ENCODE measurements around the gene CMYA5.

Gene CMYA5

DNA sequence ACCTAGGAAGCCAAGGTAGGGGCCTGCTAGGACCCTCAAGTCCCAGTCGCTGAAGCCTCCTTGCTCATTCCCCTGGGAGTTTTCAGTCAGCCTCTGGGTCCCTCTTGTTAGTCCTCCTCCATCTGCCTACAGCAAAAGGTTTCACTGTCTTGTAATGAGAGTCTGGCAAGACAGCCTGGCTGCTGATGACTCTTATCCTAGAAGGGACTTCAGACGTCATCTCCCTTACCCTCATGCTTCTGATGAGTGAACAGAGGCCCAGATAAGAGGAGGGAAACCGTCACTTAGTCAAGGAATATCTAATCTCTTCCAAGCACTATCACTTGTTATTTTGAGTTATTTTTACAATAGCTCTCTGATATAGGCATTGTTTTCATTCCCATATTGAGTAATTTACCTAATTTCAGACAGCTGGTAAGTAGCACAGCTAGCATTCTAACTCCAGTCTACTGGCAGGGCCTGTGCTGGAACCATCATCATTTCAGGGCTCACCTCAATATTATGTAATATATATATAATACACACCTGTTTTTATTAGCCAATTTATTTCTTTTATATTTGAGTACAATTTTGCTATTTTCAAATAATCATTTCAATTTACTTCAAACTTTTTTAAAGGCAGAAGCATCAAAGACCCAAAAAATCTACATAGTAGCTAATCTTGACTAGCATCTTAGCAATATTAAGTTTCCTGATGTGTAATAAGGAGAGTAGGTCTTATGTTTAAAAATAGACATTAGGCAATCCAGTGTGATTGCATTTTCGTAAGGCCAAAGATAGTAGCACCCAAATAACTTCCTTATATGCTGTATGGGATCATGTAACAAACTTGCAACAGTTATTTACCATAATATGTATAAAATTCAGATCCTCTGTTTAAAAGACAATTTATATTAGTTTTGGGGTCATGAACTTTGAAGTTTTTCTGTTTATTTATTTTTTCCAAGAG lies 7.9 kb downstream of the CMYA5 start:
- H3K27me3 ChIP-seq (ENCODE audit: control insufficient read depth, low read length): no peaks in the 10 kb centered on the region
- no peaks in the 10 kb centered on the region for H3K9me2 ChIP-seq (replicated peaks; ENCODE audit: control insufficient read depth, low read length)
- H3K4me1 ChIP-seq (ENCODE audit: control insufficient read depth, low read length): no peaks in the 10 kb centered on the region
- no peak overlapping the region for H3K4me3 ChIP-seq (ENCODE audit: low read length)
- H3K36me3 ChIP-seq (ENCODE audit: control insufficient read depth, low read length): no peaks in the 10 kb centered on the region
- H3F3A ChIP-seq (ENCODE audit: control insufficient read depth, insufficient read depth): no peaks in the 10 kb centered on the region
- H3K79me2 ChIP-seq (ENCODE audit: control insufficient read depth, low read length): no peaks in the 10 kb centered on the region
- TF ChIP-seq EZH2phosphoT487 (IDR thresholded peaks at IDR 0.05; ENCODE audit: borderline replicate concordance, low read length) (no peak), CTCF (IDR thresholded peaks at IDR 0.05; ENCODE audit: low read depth, low read length, poor library complexity, severe bottlenecking) (no peak)
- H3K4me2 ChIP-seq (ENCODE audit: low read length): no peak overlapping the region
- H4K20me1 ChIP-seq (ENCODE audit: control insufficient read depth, insufficient read depth, low read depth, low read length): no peaks in the 10 kb centered on the region
- H3K9me3 ChIP-seq (ENCODE audit: control insufficient read depth, insufficient read depth, low read length): no peaks in the 10 kb centered on the region
- H3K27ac ChIP-seq (ENCODE audit: low read depth, low read length): no peak overlapping the region

DNA sequence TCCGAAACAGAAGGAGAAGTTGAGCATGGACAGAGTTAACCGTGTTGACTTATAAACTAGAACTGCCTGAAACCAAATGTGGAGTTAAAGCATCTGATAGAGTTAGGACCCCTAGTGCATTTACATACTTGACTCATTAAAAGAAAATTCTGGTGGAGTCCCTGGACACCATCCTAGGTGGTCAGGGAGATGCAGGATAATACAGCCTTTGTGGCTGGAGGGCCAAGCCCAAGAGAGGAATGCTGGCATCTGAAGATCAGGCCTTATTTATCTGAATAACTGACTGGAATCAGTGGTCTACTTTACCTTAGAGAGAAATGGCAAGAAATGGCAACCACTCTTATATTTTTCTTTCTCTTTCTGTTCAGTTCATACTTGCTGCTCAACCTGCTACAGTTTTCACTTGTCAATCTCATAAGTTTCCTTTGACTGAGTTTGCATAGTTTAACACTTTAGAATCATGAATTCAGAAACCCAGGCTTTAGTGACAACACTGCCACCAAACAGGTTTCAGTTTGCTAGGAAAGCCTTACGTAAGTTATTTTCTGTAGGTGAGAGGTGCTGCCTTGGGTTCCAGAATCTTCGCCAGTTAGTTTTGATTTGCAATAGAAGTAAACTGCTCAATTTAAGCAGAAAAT lies 10.2 kb downstream of the CMYA5 start:
- H4K20me1 ChIP-seq (ENCODE audit: control insufficient read depth, insufficient read depth, low read depth, low read length): no peaks in the 10 kb centered on the region
- H3K36me3 ChIP-seq (ENCODE audit: control insufficient read depth, low read length): no peaks in the 10 kb centered on the region
- no peaks in the 10 kb centered on the region for H3K9me2 ChIP-seq (replicated peaks; ENCODE audit: control insufficient read depth, low read length)
- no peak overlapping the region for H3K4me3 ChIP-seq (ENCODE audit: low read length)
- no peak overlapping the region for H3K4me2 ChIP-seq (ENCODE audit: low read length)
- no peak for TF ChIP-seq CTCF (IDR thresholded peaks at IDR 0.05; ENCODE audit: low read depth, low read length, poor library complexity, severe bottlenecking)
- no peak for TF ChIP-seq EZH2phosphoT487 (IDR thresholded peaks at IDR 0.05; ENCODE audit: borderline replicate concordance, low read length)
- H3K4me1 ChIP-seq (ENCODE audit: control insufficient read depth, low read length): no peaks in the 10 kb centered on the region
- no peaks in the 10 kb centered on the region for H3K79me2 ChIP-seq (ENCODE audit: control insufficient read depth, low read length)
- no peaks in the 10 kb centered on the region for H3F3A ChIP-seq (ENCODE audit: control insufficient read depth, insufficient read depth)
- H3K27me3 ChIP-seq (ENCODE audit: control insufficient read depth, low read length): no peaks in the 10 kb centered on the region
- H3K9me3 ChIP-seq (ENCODE audit: control insufficient read depth, insufficient read depth, low read length): no peaks in the 10 kb centered on the region
- H3K27ac ChIP-seq (ENCODE audit: low read depth, low read length): no peak overlapping the region

DNA sequence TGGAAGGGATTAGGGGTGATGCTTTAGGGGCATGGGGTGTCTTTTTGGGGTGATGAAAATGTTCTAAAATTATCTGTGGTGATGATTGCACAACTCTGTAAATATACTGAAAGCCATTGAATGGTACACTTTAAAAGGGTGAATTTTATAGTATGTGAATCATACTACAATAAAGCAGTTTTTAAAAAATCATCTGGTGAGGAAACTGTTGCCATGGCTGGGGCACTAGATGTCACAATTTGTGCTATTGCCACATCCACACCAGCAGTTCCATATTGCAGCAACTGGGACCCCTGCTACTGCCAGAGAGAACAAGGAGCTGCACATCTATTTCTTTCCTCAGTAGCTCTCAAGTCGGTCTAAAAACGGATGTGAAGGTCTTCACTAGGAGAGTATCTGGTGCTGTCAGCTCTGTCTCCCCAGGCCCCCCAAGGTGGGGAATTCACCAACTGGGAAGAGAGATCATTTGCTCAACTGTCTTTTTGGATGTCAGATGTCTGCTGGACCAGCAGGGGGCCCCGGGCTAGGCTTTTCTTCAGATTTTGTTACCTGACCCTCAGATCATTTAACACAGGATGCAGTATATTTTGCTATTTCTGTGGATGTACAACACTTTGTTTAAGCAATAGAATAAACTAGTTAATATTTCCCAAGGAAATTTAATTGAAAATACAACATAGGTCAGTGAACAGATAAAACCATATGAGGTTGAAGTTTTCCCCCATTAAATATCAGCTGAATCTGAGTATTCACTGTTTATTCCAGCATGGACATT lies 13.2 kb downstream of the CMYA5 start:
- Histone ChIP-seq H3K27ac (ENCODE audit: low read depth, low read length) (no peak overlapping the region), H3K9me3 (ENCODE audit: control insufficient read depth, insufficient read depth, low read length) (no peaks in the 10 kb centered on the region), H3K9me2 (replicated peaks; ENCODE audit: control insufficient read depth, low read length) (no peaks in the 10 kb centered on the region), H3K79me2 (ENCODE audit: control insufficient read depth, low read length) (no peaks in the 10 kb centered on the region), H4K20me1 (ENCODE audit: control insufficient read depth, insufficient read depth, low read depth, low read length) (no peaks in the 10 kb centered on the region), H3K27me3 (ENCODE audit: control insufficient read depth, low read length) (no peaks in the 10 kb centered on the region), H3K36me3 (ENCODE audit: control insufficient read depth, low read length) (no peaks in the 10 kb centered on the region), H3K4me1 (ENCODE audit: control insufficient read depth, low read length) (peaks cover 5% of the 10 kb centered on the region), H3K4me3 (ENCODE audit: low read length) (no peak overlapping the region), H3K4me2 (ENCODE audit: low read length) (no peak overlapping the region), H3F3A (ENCODE audit: control insufficient read depth, insufficient read depth) (no peaks in the 10 kb centered on the region)
- TF ChIP-seq CTCF (IDR thresholded peaks at IDR 0.05; ENCODE audit: low read depth, low read length, poor library complexity, severe bottlenecking) (peak; percentile 76), EZH2phosphoT487 (IDR thresholded peaks at IDR 0.05; ENCODE audit: borderline replicate concordance, low read length) (no peak)

Measured in DOHH2 (cell line).